GM11168 (cell line): ENCODE results near the gene TNRC6A.

ENCODE experiments used
- in situ Hi-C: fragments of 300-500 bp; cut with MboI; formaldehyde crosslinking; loops from one replicate; pipeline ENCODE4 v1.12.0; 2022; ENCODE audit warnings: low sequenced_read_pairs; ENCODE audit not compliant: unreplicated experiment

Gene TNRC6A

GRCh38 chr16:24754543-24754942 lies 25.1 kb downstream of the TNRC6A start:
- in situ Hi-C loops: no loop called here

- in situ Hi-C loops: no loop called here
These were observed 25.9 kb downstream of the TNRC6A start for GRCh38 chr16:24755201-24755874.

GRCh38 chr16:24758373-24758772 lies 28.9 kb downstream of the TNRC6A start:
- in situ Hi-C loops: no loop called here

- in situ Hi-C loops: no loop called here
These were observed 29.6 kb downstream of the TNRC6A start for GRCh38 chr16:24759006-24759405.

- in situ Hi-C loops: no loop called here
These were observed 32.1 kb downstream of the TNRC6A start for GRCh38 chr16:24761526-24761925.

- in situ Hi-C loops: no loop called here
These were observed 35.5 kb downstream of the TNRC6A start for GRCh38 chr16:24764916-24765315.

GRCh38 chr16:24766057-24766456 lies 36.6 kb downstream of the TNRC6A start:
- in situ Hi-C loops: no loop called here

- in situ Hi-C loops: no loop called here
These were observed 40.4 kb downstream of the TNRC6A start for GRCh38 chr16:24769806-24770205.

GRCh38 chr16:24771132-24771778 lies 41.8 kb downstream of the TNRC6A start:
- in situ Hi-C loops: no loop called here

- in situ Hi-C loops: no loop called here
These were observed 42.3 kb downstream of the TNRC6A start for GRCh38 chr16:24771779-24772157.

- in situ Hi-C loops: no loop called here
These were observed 44.4 kb downstream of the TNRC6A start for GRCh38 chr16:24773771-24774427.

- in situ Hi-C loops: no loop called here
These were observed 45.1 kb downstream of the TNRC6A start for GRCh38 chr16:24774510-24774909.

- in situ Hi-C loops: no loop called here
These were observed 46.0 kb downstream of the TNRC6A start for GRCh38 chr16:24775455-24775854.

GRCh38 chr16:24776501-24777220 lies 47.2 kb downstream of the TNRC6A start:
- in situ Hi-C loops: no loop called here

- in situ Hi-C loops: no loop called here
These were observed 49.2 kb downstream of the TNRC6A start for GRCh38 chr16:24778671-24779070.

GRCh38 chr16:24781256-24781655 lies 51.8 kb downstream of the TNRC6A start:
- in situ Hi-C loops: no loop called here

GRCh38 chr16:24784121-24784520 lies 54.7 kb downstream of the TNRC6A start:
- in situ Hi-C loops: no loop called here

- in situ Hi-C loops: no loop called here
These were observed 60.4 kb downstream of the TNRC6A start for GRCh38 chr16:24789881-24790280.

GRCh38 chr16:24800586-24800985 lies 71.1 kb downstream of the TNRC6A start:
- in situ Hi-C loops: no loop called here

GRCh38 chr16:24801761-24802302 lies 72.4 kb downstream of the TNRC6A start:
- in situ Hi-C loops: no loop called here

- in situ Hi-C loops: no loop called here
These were observed 76.0 kb downstream of the TNRC6A start for GRCh38 chr16:24805484-24805883.
